Measurements from ENCODE around the gene ZDHHC7. TPM values are rescaled to one million over a fixed set of nuclear protein-coding genes. Genes with fewer than 3 reads are reported as not detected.

Gene ZDHHC7, protein sequence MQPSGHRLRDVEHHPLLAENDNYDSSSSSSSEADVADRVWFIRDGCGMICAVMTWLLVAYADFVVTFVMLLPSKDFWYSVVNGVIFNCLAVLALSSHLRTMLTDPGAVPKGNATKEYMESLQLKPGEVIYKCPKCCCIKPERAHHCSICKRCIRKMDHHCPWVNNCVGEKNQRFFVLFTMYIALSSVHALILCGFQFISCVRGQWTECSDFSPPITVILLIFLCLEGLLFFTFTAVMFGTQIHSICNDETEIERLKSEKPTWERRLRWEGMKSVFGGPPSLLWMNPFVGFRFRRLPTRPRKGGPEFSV
- total RNA-seq = 88.6 and 135 TPM in 2 replicates
- 86.2 and 96.4 TPM in 2 replicates for polyA plus RNA-seq
- 65.1 and 75.5 TPM in 2 replicates for polyA plus RNA-seq (2012)
- 458 and 490 TPM in 2 replicates for polyA minus RNA-seq (ENCODE audit: low replicate concordance)

DNA sequence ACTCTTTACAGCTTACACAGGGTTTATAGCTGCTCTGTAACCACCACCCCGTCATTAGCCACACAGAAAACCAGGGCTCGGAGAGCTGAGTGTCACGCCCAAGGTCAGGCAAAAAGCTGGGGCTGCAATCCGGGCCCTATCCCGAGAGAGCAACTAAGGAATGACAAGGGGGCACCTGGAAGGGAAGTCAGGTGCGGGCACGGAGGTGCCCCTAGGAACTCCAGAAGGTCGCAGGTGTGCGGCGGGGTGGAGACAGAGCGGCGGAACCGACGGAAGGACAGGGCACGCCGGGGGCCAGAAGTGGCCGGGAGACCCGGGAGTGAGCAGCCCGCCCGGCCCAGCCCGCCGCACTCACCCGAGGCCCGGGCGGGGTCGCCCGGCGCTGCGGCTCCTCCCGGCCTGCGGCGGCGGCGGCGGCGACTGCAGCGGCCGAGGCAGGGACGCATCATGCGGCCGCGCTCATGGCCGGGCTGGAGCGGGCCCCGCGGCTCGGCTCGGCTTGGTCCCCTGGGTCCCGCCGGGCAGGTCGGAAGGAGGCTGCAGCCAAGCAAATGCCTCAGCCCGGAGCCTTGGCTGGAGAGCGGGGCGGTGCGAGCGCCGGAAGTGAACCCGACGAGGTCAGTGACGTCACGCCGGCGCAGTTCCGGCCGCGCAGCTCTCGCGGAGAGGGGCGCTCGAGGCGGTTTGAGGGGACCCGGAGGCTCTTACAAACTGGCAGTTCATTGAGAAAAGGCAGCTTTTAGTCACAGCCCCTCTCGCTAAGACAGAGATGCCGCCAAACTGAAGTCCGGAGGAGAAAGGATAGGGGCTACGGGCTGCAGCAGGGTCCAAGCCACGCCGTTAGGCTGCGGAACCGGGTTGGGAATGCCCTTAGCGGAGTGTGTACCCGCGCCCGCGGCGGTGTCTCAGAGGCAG is at the start of gene ZDHHC7:
Gene ZDHHC7 (minus strand): TSS at position 605 of the 915 bp plus-strand sequence. CDS start 20,917 bp downstream, outside the sequence.
- Histone ChIP-seq H3K4me2 (ENCODE audit: extremely low read depth, insufficient read depth, low read length) (peak within 1 kb of the TSS; percentile 83), H3K4me1 (ENCODE audit: control insufficient read depth, extremely low read depth, insufficient read depth, low read length) (peaks cover 7% of the 10 kb centered on the region), H4K20me1 (ENCODE audit: control insufficient read depth, extremely low read depth, insufficient read depth, low read length) (no peaks in the 10 kb centered on the region), H3K36me3 (ENCODE audit: control insufficient read depth, insufficient read depth, low read length) (no peaks in the 10 kb centered on the region), H3K27ac (ENCODE audit: insufficient read depth, low read length) (peak within 1 kb of the TSS; percentile 98), H3K9ac (ENCODE audit: insufficient read depth, low read length) (peak within 1 kb of the TSS; percentile 96), H3K4me3 (replicated peaks in 1 of 4; ENCODE audit: control extremely low read depth in 1 of 4, insufficient read depth in 1 of 4, low read depth in 3 of 4, low read length in 4 of 4) (peak within 1 kb of the TSS; percentile 77 to 99 (median 98)), H3K27me3 (ENCODE audit: control insufficient read depth, insufficient read depth, low read length) (no peaks in the 10 kb centered on the region), H3K79me2 (ENCODE audit: control insufficient read depth, insufficient read depth, low read length) (peaks cover 49% of the 10 kb centered on the region), H2AFZ (ENCODE audit: low read length) (peak within 1 kb of the TSS; percentile 73), H3K9me3 (ENCODE audit: control insufficient read depth, insufficient read depth, low read depth, low read length) (no peaks in the 10 kb centered on the region)
- TF ChIP-seq, protein P1, sequence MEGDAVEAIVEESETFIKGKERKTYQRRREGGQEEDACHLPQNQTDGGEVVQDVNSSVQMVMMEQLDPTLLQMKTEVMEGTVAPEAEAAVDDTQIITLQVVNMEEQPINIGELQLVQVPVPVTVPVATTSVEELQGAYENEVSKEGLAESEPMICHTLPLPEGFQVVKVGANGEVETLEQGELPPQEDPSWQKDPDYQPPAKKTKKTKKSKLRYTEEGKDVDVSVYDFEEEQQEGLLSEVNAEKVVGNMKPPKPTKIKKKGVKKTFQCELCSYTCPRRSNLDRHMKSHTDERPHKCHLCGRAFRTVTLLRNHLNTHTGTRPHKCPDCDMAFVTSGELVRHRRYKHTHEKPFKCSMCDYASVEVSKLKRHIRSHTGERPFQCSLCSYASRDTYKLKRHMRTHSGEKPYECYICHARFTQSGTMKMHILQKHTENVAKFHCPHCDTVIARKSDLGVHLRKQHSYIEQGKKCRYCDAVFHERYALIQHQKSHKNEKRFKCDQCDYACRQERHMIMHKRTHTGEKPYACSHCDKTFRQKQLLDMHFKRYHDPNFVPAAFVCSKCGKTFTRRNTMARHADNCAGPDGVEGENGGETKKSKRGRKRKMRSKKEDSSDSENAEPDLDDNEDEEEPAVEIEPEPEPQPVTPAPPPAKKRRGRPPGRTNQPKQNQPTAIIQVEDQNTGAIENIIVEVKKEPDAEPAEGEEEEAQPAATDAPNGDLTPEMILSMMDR (conservative IDR thresholded peaks at IDR 0.05 in 1 of 2, IDR thresholded peaks at IDR 0.05 in 1 of 2; ENCODE audit: low read depth in 1 of 2, low read length in 2 of 2) = no peak
- no peak for TF ChIP-seq EZH2 (IDR thresholded peaks at IDR 0.05; ENCODE audit: low read length, missing control alignments)
- DNase-seq (ENCODE audit: low read depth in 2 of 2) = peak; percentile 84 to 86

DNA sequence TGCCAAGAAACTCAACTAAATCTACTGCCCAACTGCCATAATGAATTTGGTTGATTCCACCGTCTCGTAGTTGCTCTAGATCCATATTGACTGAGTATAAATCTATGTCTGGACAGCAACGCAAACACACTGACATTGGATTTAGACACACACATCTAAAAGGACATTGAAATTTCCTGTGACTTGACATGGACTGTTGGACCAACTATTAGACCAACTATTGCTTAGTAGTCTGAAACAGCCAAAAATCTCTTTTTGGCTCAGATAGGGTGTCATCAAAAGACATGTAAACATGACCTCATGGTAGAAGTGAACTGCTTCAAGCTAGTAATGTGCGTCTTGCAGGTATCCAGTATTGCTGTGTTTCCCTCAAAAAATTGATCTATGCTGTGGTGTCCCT is 47.6 kb upstream of the ZDHHC7 start:
- TF ChIP-seq, protein P1 (conservative IDR thresholded peaks at IDR 0.05 in 1 of 2, IDR thresholded peaks at IDR 0.05 in 1 of 2; ENCODE audit: low read depth in 1 of 2, low read length in 2 of 2) = no peak
- no peak for TF ChIP-seq EZH2 (IDR thresholded peaks at IDR 0.05; ENCODE audit: low read length, missing control alignments)
- no peak overlapping the region for H3K4me2 ChIP-seq (ENCODE audit: extremely low read depth, insufficient read depth, low read length)
- H3K27ac ChIP-seq (ENCODE audit: insufficient read depth, low read length) = no peak overlapping the region
- H3K4me3 ChIP-seq (replicated peaks in 1 of 4; ENCODE audit: control extremely low read depth in 1 of 4, insufficient read depth in 1 of 4, low read depth in 3 of 4, low read length in 4 of 4) = no peak overlapping the region
- H3K9me3 ChIP-seq (ENCODE audit: control insufficient read depth, insufficient read depth, low read depth, low read length) = no peaks in the 10 kb centered on the region
- no peaks in the 10 kb centered on the region for H3K79me2 ChIP-seq (ENCODE audit: control insufficient read depth, insufficient read depth, low read length)
- peaks cover 5% of the 10 kb centered on the region for H3K4me1 ChIP-seq (ENCODE audit: control insufficient read depth, extremely low read depth, insufficient read depth, low read length)
- no peak overlapping the region for H3K9ac ChIP-seq (ENCODE audit: insufficient read depth, low read length)
- no peak overlapping the region for H2AFZ ChIP-seq (ENCODE audit: low read length)
- no peaks in the 10 kb centered on the region for H3K27me3 ChIP-seq (ENCODE audit: control insufficient read depth, insufficient read depth, low read length)
- H4K20me1 ChIP-seq (ENCODE audit: control insufficient read depth, extremely low read depth, insufficient read depth, low read length) = no peaks in the 10 kb centered on the region
- DNase-seq (ENCODE audit: low read depth in 2 of 2) = no peak
- no peaks in the 10 kb centered on the region for H3K36me3 ChIP-seq (ENCODE audit: control insufficient read depth, insufficient read depth, low read length)

DNA sequence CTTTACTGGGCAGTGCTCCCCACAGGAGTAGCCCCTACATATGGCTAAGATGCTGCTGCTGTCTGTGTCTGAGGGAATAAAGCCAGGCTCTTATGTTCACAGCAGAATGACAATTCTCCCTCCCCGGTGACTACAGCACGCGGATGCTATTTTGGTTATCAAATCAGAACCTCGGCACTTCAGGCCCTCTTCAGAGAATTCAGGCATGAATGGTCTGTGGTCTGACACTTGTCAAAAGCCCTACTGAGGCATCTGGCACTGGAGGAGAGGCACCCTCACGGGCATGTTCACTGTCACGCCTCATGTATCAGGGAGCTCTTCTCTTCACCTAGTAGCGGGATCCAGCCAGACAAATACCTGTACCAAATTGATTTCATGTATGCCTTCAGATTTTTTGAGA is 46.6 kb upstream of the ZDHHC7 start:
- H3K27ac ChIP-seq (ENCODE audit: insufficient read depth, low read length) = no peak overlapping the region
- no peaks in the 10 kb centered on the region for H3K36me3 ChIP-seq (ENCODE audit: control insufficient read depth, insufficient read depth, low read length)
- H3K27me3 ChIP-seq (ENCODE audit: control insufficient read depth, insufficient read depth, low read length) = no peaks in the 10 kb centered on the region
- peaks cover 5% of the 10 kb centered on the region for H3K4me1 ChIP-seq (ENCODE audit: control insufficient read depth, extremely low read depth, insufficient read depth, low read length)
- no peak overlapping the region for H3K9ac ChIP-seq (ENCODE audit: insufficient read depth, low read length)
- H3K4me2 ChIP-seq (ENCODE audit: extremely low read depth, insufficient read depth, low read length) = no peak overlapping the region
- TF ChIP-seq EZH2 (IDR thresholded peaks at IDR 0.05; ENCODE audit: low read length, missing control alignments) = no peak
- TF ChIP-seq, protein P1 (conservative IDR thresholded peaks at IDR 0.05 in 1 of 2, IDR thresholded peaks at IDR 0.05 in 1 of 2; ENCODE audit: low read depth in 1 of 2, low read length in 2 of 2) = no peak
- no peak overlapping the region for H2AFZ ChIP-seq (ENCODE audit: low read length)
- H3K9me3 ChIP-seq (ENCODE audit: control insufficient read depth, insufficient read depth, low read depth, low read length) = no peaks in the 10 kb centered on the region
- H4K20me1 ChIP-seq (ENCODE audit: control insufficient read depth, extremely low read depth, insufficient read depth, low read length) = no peaks in the 10 kb centered on the region
- H3K4me3 ChIP-seq (replicated peaks in 1 of 4; ENCODE audit: control extremely low read depth in 1 of 4, insufficient read depth in 1 of 4, low read depth in 3 of 4, low read length in 4 of 4) = no peak overlapping the region
- H3K79me2 ChIP-seq (ENCODE audit: control insufficient read depth, insufficient read depth, low read length) = no peaks in the 10 kb centered on the region
- DNase-seq (ENCODE audit: low read depth in 2 of 2) = no peak
